ENCODE measurements around the gene CBX7.
A peak's percentile ranks its signal among the peaks of the same experiment; 100 is the strongest.

Gene CBX7

DNA sequence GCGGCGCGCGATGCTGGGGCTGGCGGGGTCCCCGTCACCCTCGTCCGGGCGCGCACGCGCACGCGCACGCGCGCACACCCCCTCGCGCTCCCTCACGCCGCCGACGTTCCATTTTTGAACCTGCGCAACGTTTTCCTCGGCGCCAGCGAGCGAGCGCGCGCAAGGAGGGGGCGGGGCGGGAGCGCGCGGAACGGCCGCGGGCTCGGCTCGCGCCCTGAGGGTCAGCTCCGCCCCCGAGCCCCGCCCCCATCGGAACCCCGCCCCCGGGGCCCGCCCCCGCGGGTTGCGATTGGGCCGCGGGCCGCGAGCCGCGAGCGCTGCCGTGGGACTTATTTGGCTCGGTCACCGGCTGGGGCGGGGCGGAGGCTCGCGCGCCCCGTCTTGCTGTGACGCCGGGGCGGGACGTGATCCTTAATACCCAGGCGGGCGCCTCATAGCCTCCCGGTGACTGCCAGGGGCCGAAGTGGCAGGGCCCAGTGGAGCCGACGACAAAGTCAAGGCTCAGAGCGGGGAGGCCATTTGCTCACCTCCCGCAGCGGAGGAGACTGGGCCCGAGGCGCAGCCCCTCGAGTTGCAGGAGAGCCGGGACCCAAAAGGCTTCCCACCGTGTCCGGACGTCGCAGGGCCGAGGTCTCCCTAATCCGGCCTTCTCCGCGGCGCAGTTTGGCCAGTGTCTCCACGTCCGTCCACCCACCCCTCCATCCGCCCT lies at the start of gene CBX7:
Gene CBX7, minus strand, starts transcription at position 170 of the 709 bp plus-strand sequence. CDS start 236 bp downstream, outside the sequence.
- Mint-ChIP-seq H3K4me1 (ENCODE audit: low read depth) (peaks cover 12% of the 10 kb centered on the region), H3K27ac (peak within 1 kb of the TSS; percentile 77), H3K4me3 (peak within 1 kb of the TSS; percentile 84), H3K9me3 (no peaks in the 10 kb centered on the region), H3K27me3 (ENCODE audit: low read depth) (peaks cover 35% of the 10 kb centered on the region), H3K36me3 (ENCODE audit: low read depth) (no peaks in the 10 kb centered on the region)
- DNase-seq (ENCODE audit: low spot score), result peak; percentile 92

GRCh38 chr22:39197578-39197977 lies 45.1 kb upstream of the CBX7 start:
- Mint-ChIP-seq H3K27ac (no peak overlapping the region), H3K4me3 (no peak overlapping the region), H3K4me1 (ENCODE audit: low read depth) (peaks cover 4% of the 10 kb centered on the region), H3K9me3 (peaks cover 4% of the 10 kb centered on the region), H3K36me3 (ENCODE audit: low read depth) (no peaks in the 10 kb centered on the region), H3K27me3 (ENCODE audit: low read depth) (peaks cover 32% of the 10 kb centered on the region)
- no peak for DNase-seq (ENCODE audit: low spot score)

GRCh38 chr22:39194098-39194497 lies 41.6 kb upstream of the CBX7 start:
- Mint-ChIP-seq H3K9me3 (peaks cover 4% of the 10 kb centered on the region), H3K4me3 (no peak overlapping the region), H3K4me1 (ENCODE audit: low read depth) (peaks cover 4% of the 10 kb centered on the region), H3K36me3 (ENCODE audit: low read depth) (no peaks in the 10 kb centered on the region), H3K27me3 (ENCODE audit: low read depth) (peaks cover 34% of the 10 kb centered on the region), H3K27ac (no peak overlapping the region)
- DNase-seq (ENCODE audit: low spot score), result no peak

DNA sequence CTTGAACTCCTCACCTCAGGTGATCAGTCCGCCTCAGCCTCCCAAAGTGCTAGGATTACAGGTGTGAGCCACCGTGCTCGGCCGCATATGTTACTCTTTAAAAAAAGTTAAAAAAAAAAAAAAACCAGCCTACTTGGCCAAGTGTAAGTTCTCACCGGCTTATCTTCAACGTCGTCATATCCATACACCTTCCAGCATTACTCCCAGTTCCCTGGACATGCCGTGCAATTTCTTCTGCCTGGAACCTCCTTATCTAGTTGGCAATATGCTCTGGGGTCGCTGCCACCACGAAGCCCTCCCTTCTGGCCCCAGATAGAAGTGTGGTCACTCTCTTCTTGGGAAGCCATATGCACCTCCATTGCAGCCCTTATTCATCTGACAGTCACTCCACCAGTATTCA lies 36.3 kb upstream of the CBX7 start:
- Mint-ChIP-seq H3K9me3 (no peaks in the 10 kb centered on the region), H3K4me3 (no peak overlapping the region), H3K27me3 (ENCODE audit: low read depth) (peaks cover 10% of the 10 kb centered on the region), H3K4me1 (ENCODE audit: low read depth) (no peaks in the 10 kb centered on the region), H3K36me3 (ENCODE audit: low read depth) (no peaks in the 10 kb centered on the region), H3K27ac (no peak overlapping the region)
- DNase-seq (ENCODE audit: low spot score), result no peak

DNA sequence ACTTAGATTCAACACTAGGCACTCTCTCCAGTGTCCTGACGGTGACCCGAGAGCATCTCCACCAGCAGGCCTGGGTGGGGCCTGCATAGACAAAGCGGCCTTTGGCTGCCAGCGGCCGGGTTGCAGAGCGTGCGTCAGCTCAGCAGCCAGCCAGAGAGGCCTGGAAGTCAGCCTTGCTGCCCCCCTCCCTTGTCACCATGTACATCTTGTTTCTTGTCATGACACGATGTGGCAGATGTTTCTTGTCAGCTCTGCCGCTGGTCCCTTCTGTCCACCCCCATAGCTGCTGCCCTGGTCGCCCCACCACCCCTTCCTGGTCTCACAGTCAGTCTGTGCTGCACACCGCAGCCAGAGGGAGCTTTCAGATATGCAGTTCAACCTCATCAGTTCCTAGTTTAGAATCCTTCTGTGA lies 33.1 kb upstream of the CBX7 start:
- Mint-ChIP-seq H3K36me3 (ENCODE audit: low read depth) (no peaks in the 10 kb centered on the region), H3K27me3 (ENCODE audit: low read depth) (peaks cover 5% of the 10 kb centered on the region), H3K4me1 (ENCODE audit: low read depth) (no peaks in the 10 kb centered on the region), H3K9me3 (no peaks in the 10 kb centered on the region), H3K4me3 (no peak overlapping the region), H3K27ac (no peak overlapping the region)
- no peak for DNase-seq (ENCODE audit: low spot score)

DNA sequence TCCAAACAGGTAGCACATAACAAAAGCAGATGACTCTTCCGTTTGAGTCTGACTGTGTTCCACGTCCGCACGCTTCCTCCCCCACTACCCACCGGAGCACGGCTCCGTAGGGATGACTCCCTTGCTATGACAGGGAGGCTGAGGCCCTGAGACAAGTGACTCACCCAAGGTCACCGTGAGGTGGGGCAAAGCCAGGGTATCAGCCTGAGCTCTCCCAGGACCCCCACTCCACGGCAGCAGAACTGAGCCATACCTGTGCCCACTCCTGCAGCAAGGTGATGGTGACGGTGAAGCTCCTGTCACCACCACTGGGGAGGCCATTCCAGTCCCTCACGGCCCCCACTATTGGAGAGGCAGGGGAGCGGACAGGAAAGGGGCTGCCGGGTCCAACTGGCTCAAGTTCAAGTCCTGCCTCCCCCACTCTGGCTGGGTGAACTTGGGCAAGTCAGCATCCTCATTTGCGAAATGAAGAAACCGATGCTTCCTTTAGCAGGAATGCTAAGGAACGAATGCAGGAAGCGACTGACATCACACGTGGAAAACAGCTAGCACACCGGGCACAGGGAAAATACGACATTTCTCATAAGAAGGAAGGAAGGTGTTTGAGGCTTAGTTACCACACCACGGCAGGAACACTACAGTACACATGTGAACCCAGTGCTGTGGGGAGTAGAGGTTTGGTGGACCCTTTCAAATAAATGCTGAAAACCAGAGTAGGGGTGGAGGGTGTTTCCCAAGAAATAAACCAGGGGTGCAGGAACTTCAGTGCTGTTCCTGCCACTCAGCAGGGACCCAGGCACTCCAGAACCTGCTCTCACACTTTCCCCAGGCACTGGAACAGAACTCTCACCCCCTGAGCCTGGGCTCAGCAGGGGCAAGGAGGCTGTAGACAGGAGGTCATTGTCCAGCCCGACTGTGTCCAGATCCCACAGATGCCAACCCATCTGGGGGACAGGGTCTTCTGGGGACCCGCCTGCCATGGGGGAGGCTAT lies 32.4 kb upstream of the CBX7 start:
- no peak overlapping the region for H3K4me3 Mint-ChIP-seq

DNA sequence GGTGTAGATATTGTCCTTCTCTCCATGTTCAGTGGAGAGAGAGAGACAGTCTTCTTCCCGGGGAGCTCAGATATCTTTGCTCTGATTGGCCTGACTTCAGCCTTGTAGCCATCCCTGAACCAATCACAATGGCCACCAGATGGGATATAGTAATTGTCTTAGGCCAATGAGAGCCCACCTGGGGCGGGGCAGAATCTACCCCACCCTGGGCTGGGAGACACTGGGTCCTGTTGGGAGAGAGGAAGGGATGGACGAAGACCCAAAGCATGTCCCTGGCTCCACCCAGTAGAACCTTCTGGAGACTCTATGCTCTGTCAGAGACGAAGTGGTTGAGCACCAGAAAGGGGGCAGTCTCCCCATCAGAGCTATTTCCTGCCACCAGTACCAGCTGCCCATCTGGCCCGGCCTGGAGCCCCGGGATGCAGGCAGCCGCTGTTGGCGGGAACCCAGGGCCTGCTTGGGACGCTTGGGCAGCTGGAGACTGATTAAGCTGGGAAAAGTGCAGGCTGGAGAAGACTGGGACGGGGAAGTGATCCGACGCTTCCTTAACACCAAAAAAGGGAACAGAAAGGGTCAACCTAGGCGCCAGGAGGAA lies 31.6 kb upstream of the CBX7 start:
- Mint-ChIP-seq H3K36me3 (ENCODE audit: low read depth) (no peaks in the 10 kb centered on the region), H3K9me3 (no peaks in the 10 kb centered on the region)

More for the DNA sequence above, 32.4 kb upstream of the CBX7 start:
- Mint-ChIP-seq H3K4me1 (ENCODE audit: low read depth) (no peaks in the 10 kb centered on the region), H3K36me3 (ENCODE audit: low read depth) (no peaks in the 10 kb centered on the region), H3K27me3 (ENCODE audit: low read depth) (peaks cover 5% of the 10 kb centered on the region), H3K27ac (no peak overlapping the region), H3K9me3 (no peaks in the 10 kb centered on the region)
- no peak for DNase-seq (ENCODE audit: low spot score)

DNA sequence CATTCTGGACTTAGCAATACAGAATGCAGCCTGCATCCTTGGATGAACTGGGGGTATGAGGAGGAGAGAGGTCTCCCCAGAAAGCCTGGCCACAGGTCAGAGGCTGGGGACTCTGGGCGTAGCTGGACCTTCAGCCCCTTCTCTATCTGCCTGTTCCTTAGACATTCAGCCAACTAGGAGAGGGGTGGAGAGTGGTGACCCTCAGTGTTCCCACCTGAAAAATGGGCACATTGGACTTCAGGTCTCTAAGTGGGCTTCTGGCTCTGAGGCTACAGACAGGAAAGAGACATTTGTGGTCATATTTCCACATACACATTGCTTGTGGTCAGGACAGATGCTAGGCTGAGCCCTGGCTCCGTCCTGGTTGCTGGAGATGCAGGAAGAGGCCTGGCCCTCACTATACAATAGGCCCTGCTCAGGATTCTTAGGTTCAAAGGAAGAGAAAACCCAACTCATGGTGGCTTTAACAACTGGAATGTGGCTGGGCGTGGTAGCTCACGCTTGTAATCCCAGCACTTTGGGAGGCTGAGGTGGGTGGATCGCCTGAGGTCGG lies 30.1 kb upstream of the CBX7 start:
- H3K27me3 Mint-ChIP-seq (ENCODE audit: low read depth), result no peaks in the 10 kb centered on the region
- no peaks in the 10 kb centered on the region for H3K9me3 Mint-ChIP-seq
- DNase-seq (ENCODE audit: low spot score), result no peak
- no peak overlapping the region for H3K4me3 Mint-ChIP-seq
- no peak overlapping the region for H3K27ac Mint-ChIP-seq
- peaks cover 8% of the 10 kb centered on the region for H3K4me1 Mint-ChIP-seq (ENCODE audit: low read depth)
- H3K36me3 Mint-ChIP-seq (ENCODE audit: low read depth), result no peaks in the 10 kb centered on the region

More for the DNA sequence above, 31.6 kb upstream of the CBX7 start:
- no peak overlapping the region for H3K27ac Mint-ChIP-seq
- DNase-seq (ENCODE audit: low spot score), result no peak
- H3K4me3 Mint-ChIP-seq, result no peak overlapping the region
- peaks cover 5% of the 10 kb centered on the region for H3K27me3 Mint-ChIP-seq (ENCODE audit: low read depth)
- H3K4me1 Mint-ChIP-seq (ENCODE audit: low read depth), result no peaks in the 10 kb centered on the region

- Mint-ChIP-seq H3K4me3 (no peak overlapping the region), H3K27me3 (ENCODE audit: low read depth) (no peaks in the 10 kb centered on the region), H3K36me3 (ENCODE audit: low read depth) (no peaks in the 10 kb centered on the region), H3K4me1 (ENCODE audit: low read depth) (peaks cover 10% of the 10 kb centered on the region), H3K27ac (no peak overlapping the region), H3K9me3 (no peaks in the 10 kb centered on the region)
- no peak for DNase-seq (ENCODE audit: low spot score)
Observed at GRCh38 chr22:39181778-39182177, 29.3 kb upstream of the CBX7 start.

DNA sequence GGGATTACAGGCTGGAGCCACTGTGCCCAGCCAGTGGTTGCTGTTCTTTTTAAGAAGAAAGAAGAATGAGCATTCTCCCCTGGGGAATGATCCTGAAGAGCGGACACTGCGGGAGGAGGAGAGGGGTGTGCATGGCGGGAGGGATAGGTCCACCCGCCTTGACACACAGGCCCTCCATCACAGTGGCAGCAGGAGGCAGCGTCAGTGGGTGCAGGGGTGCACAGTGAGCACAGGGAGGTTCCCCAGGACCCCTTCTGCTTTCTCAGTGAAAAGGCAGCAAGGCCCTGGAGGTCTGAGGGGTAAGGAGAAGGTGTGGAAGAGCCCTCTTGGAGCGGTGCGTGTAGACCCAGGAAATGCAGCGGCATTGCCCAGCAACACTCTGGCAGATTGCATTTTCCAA lies 28.9 kb upstream of the CBX7 start:
- H3K36me3 Mint-ChIP-seq (ENCODE audit: low read depth), result no peaks in the 10 kb centered on the region
- H3K4me1 Mint-ChIP-seq (ENCODE audit: low read depth), result peaks cover 10% of the 10 kb centered on the region
- no peak overlapping the region for H3K27ac Mint-ChIP-seq
- H3K9me3 Mint-ChIP-seq, result no peaks in the 10 kb centered on the region
- H3K4me3 Mint-ChIP-seq, result no peak overlapping the region
- DNase-seq (ENCODE audit: low spot score), result no peak
- no peaks in the 10 kb centered on the region for H3K27me3 Mint-ChIP-seq (ENCODE audit: low read depth)

GRCh38 chr22:39179841-39180335 lies 27.4 kb upstream of the CBX7 start:
- H3K36me3 Mint-ChIP-seq (ENCODE audit: low read depth), result no peaks in the 10 kb centered on the region
- no peaks in the 10 kb centered on the region for H3K9me3 Mint-ChIP-seq
- H3K27ac Mint-ChIP-seq, result no peak overlapping the region
- H3K4me3 Mint-ChIP-seq, result no peak overlapping the region
- no peak for DNase-seq (ENCODE audit: low spot score)
- H3K4me1 Mint-ChIP-seq (ENCODE audit: low read depth), result peaks cover 10% of the 10 kb centered on the region
- H3K27me3 Mint-ChIP-seq (ENCODE audit: low read depth), result no peaks in the 10 kb centered on the region

DNA sequence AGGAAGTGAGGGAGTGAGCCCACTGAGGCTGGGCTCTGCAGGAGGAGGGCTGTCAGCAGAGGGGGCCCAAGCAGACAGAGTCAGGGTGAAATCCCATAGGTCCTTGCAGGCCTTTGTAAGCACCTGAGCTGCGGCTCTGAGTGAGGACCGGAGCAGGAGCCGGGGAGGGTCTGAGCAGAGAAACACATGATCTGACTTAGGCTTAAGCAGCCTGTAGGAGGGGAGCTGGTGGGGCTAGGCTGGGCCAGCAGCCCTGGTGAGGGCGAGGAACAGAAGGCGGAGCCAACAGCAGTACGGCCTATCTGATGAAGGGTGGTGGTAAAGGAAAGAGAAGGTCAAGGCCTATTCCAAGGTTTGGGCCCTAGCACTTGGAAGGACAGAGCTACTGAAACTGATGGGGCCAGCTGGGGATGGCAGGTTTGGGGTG lies 26.9 kb upstream of the CBX7 start:
- Mint-ChIP-seq H3K27ac (no peak overlapping the region), H3K4me1 (ENCODE audit: low read depth) (peaks cover 13% of the 10 kb centered on the region), H3K4me3 (no peak overlapping the region), H3K36me3 (ENCODE audit: low read depth) (no peaks in the 10 kb centered on the region), H3K27me3 (ENCODE audit: low read depth) (no peaks in the 10 kb centered on the region), H3K9me3 (no peaks in the 10 kb centered on the region)
- no peak for DNase-seq (ENCODE audit: low spot score)

GRCh38 chr22:39178206-39179111 lies 26.0 kb upstream of the CBX7 start:
- no peaks in the 10 kb centered on the region for H3K27me3 Mint-ChIP-seq (ENCODE audit: low read depth)
- H3K4me3 Mint-ChIP-seq, result no peak overlapping the region
- H3K27ac Mint-ChIP-seq, result no peak overlapping the region
- no peak for DNase-seq (ENCODE audit: low spot score)
- no peaks in the 10 kb centered on the region for H3K9me3 Mint-ChIP-seq
- no peaks in the 10 kb centered on the region for H3K36me3 Mint-ChIP-seq (ENCODE audit: low read depth)
- peaks cover 22% of the 10 kb centered on the region for H3K4me1 Mint-ChIP-seq (ENCODE audit: low read depth)

Measured in T-helper 2 cell treated with Interferon-gamma antibody and Interleukin-4, amounts not matched to agents 5 μg/mL and 100 μg/mL, for 36 hours (primary cell).